ENCODE data around the gene CD59.
A peak's percentile ranks its signal among the peaks of the same experiment; 100 is the strongest.

CD59 gene, protein sequence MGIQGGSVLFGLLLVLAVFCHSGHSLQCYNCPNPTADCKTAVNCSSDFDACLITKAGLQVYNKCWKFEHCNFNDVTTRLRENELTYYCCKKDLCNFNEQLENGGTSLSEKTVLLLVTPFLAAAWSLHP

DNA sequence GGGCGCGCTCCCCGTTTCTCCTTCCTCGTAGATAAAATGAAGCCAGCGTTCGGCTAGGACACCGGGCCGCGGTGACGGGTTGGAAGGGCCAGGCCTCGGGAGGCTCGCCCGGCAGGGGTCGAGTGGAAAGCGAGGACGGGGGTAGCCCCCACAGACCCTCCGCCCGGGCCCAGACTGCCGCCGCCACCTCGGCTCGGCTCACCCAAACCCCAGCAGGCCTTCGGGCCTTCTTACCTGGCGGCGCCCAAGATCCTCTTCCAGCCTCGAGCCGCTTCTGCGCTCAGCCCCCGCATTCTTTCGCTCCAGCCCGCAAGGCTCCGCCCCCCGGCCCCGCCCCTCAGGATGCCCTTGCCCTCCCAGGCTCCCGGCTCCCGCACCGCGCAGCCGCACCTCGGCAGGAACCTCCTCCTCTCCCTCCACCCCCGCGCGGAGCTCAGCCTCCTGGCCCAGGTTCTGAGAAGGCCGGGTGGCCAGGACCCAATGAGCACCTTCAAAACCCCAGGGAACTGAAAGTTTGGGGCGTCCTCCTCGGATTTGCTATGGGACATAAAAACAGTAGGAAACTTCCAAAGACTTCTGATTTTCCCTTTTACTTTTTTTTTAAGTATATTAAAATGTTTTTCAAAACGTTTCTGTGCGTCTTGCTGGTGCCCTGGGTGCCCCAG is at the start of gene CD59:
CD59 (minus strand) TSS at position 276 of the 665 bp plus-strand sequence. CDS start 13,978 bp downstream, outside the sequence.
- DNase-seq, result peak; percentile 89 to 94

- no peak for DNase-seq
Observed at GRCh38 chr11:33785609-33786008, 49.4 kb upstream of the CD59 start.

GRCh38 chr11:33779849-33780528 is 43.8 kb upstream of the CD59 start:
- no peak for DNase-seq

DNA sequence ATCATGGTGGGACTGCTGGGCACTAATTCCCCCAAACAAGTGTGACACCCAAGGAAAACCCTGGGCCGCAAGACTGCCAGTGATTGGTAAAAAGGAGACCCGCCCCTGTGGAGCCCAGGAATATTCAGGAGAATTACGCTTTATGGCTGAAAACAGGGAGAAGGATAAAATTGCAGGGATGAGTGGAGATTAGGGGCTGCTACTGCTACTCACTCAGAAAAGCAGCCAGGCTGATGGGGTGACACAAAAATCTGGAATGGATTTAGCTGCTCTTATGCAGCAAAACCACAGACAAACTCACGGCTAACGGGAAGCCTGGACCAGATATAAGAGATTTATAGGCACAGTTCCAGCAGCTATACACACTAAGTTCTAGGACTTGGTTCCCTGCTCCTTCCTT is 42.5 kb upstream of the CD59 start:
- DNase-seq, result no peak

GRCh38 chr11:33777906-33778305 is 41.7 kb upstream of the CD59 start:
- no peak for DNase-seq

GRCh38 chr11:33775832-33776470 is 39.7 kb upstream of the CD59 start:
- DNase-seq, result no peak

GRCh38 chr11:33775467-33775807 is 39.2 kb upstream of the CD59 start:
- no peak for DNase-seq

DNA sequence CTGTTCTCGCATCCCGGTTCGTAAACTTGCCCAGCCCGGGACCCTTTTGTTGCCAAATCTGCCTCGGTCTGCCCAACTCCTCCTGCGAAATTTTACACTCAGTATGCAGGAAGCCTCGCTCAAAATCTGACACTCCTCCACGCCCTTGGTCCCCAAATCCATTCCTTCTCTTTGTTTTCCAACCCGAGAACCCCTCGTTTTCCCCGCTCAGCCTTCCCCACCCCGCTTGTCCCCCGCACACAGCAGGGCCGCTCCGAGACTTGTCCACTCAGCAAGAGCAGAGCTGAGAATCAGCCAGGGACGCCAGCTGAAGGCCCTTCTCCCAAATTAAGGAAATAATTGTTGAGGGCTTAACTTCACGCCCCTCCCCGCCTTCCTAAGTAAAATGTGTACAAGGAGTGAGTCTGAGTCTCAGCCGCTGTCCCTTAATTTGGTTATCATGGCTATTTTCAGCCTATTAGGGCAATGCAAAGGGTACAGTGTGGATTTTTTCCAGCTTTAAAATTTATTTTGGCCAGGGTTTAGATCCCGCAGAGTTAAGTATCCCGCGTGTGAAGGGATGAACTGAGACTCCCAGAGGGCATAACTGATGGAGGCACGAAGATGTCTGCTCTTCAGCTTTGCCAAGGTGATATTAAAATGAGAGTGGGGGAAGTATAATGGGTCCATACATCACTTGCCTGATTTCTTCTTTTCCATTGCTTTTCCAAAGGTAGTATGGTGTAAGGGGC is 38.7 kb upstream of the CD59 start:
- DNase-seq, result no peak

DNA sequence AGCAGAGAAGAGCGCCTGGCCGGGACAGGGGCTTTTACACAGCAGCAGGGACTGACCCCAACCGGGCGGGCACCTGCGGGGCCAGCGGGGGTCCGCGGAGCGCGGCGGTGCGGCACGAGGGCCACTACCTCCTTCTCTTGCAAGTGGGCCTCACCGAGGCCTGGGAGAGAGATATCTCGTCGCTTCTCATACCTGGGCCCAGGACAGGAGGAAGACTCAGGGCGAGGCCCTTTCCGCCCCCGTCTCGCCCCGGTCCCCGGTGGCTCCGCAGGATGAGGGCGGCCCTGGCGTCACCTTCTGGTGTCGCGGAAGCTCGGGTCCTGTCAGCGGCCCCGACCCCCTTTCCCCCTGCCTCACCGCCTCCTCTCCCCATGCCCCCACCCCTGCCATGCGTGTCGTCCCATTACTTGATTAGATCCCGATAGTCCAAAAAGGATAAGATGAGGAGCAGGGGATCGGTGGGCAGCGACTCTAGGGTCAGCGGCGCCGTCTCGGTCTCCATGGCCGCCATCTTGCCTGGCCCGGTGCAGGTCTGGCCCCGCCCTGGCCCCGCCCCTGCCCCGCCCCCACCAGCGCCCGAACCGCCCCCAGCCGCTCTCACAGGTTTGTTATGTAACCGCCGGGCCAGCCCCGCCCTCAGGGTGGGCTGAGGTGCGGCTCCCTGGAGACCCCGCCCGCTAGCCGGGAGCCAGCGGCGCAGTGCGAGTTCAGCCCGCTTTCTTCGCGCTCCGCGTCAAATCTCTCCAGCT is 37.9 kb upstream of the CD59 start, which contains the start of gene FBXO3:
FBXO3 (minus strand) TSS at position 534 of the 749 bp plus-strand sequence; CDS start at position 511, 23 bp downstream.
- peak; percentile 68 to 83 for DNase-seq

GRCh38 chr11:33773404-33773986 is 37.3 kb upstream of the CD59 start:
- DNase-seq, result no peak

GRCh38 chr11:33772870-33773269 is 36.6 kb upstream of the CD59 start:
- DNase-seq, result no peak

GRCh38 chr11:33772300-33772699 is 36.1 kb upstream of the CD59 start:
- no peak for DNase-seq

DNA sequence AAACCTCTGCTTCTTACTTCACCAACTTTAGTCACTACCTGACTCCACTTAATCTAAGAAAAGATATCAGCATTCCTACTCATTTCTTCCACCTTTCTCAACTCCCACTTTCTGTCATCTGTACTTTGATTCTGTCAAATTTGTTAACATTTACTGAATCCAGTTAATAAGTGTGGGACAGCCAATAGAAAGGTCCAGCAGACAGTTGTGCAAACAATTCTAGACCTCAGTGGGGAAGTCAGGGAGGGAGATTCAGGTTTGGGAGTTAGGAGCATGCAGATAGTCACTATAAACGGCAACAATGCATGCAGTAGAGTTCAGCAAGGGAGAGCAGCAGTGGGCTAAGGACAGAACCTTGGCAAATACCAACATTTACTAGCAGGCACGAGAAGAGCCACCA is 34.0 kb upstream of the CD59 start:
- no peak for DNase-seq

GRCh38 chr11:33769542-33769941 is 33.3 kb upstream of the CD59 start:
- DNase-seq, result no peak

DNA sequence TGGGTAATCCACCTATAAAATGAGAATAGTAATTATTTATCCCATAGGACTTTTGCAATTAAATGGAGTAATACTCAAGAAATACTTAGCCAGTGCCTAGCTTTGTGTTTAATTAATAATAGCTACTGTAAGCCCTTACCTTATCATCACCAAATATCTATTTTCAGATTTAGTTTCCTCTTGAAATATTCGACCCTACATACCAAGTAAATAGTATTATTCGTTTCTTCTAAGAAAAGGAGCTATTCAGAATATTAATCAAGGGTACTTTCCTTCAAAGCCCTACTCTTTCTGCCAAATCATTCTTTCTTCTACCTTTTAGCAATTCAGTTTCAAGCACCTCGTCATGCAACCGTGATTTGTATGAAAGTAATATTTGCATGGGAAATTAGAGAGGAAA is 31.4 kb upstream of the CD59 start:
- DNase-seq, result no peak

GRCh38 chr11:33766085-33766484 is 29.9 kb upstream of the CD59 start:
- no peak for DNase-seq

DNA sequence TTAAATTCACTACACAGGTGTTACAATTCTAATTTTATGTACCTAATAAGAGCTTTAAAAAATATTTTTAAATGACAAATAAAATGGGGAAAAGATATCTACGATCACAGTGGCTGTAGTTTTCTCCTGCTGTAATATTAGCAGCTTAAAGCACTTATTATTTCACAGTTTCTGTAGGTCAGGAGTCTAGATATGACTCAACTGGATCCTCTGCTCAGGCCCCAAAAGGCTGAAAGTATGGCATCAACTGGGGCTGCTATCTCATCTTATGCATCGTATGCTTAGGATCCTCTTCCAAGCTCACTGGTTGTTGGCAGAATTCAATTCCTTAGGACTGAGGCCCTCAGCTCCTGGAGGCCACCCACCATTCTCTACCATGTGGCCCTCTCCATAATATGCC is 25.2 kb upstream of the CD59 start:
- DNase-seq, result no peak

DNA sequence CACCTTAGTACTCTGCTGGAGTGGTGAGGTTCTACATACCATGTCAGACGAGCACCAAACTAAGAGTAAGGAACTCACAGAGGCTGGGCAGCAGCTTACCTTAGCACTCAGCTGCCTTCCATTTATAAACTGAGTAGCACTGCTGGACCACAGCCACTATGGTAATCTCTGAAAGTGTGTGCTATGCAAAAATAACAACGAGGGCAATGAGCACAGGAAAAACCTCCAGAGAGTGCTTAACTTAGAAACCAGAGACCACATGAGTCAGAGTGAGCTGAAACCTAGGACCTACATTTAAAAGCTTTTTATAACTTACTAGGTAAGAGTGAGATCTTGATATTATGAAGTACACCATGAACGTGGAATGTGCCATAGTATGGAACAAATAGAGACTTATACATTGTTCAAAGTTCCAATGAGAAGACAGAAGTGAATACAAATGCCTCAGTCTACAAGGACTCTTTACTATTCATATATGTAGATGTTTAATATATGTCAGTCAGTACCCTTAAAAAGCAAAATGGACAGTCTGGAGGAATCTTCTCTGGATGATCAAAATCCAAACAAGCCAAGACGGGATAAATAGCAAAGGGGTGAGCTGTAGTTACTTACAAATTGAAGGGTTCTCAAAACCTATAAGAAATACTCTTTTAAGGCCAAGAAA is 17.2 kb upstream of the CD59 start:
- no peak for DNase-seq

DNA sequence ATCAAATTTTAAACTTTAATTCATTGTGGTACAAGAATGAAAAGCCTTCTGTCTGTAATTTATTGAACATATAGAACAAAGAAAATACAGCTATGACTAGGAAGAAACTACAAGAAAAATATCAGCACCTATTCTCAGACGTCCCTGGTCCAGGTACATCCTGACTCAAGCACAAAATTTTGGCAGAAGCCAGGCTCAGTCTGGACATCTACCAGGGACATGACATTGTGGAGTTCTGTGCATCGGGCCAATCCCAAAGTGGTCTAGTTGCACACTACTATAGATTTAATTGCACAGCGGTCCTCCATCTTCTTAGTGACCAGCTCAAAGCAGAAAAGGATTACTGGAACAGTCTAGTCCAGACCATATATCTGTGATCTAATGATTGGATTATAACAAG is 15.7 kb upstream of the CD59 start:
- no peak for DNase-seq

- no peak for DNase-seq
Observed at GRCh38 chr11:33747979-33748378, 11.8 kb upstream of the CD59 start.

DNA sequence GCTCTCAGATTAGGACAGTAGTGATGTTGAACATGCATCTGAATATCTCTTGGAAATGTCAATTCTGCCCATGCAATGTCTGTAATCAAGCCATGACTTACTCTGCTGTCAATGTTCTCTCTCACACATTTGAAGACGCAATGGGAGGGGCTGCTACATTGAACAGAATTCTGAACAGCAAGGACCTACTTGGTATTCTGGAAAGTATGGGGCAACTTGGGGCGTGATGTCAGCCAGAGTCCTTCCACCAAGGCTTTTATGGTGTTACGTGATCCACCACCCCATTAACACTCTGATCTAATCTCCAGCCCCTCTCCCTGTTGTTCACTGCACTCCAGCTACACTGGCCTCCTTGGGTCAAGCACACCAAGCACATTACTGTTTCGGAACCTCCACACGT is 7.1 kb upstream of the CD59 start:
- DNase-seq, result no peak

Data from SHP77 (cell line).